GM19438 (cell line): ENCODE data around the gene DGKI.

Source experiments
- ATAC-seq: cut with Tn5 transposase; IDR thresholded peaks from one replicate; pipeline ENCODE4 v1.9.1; 2021; ENCODE audit warnings: low read depth; ENCODE audit not compliant: unreplicated experiment

Gene DGKI

GRCh38 chr7:137670222-137671064, 176.3 kb downstream of the DGKI start:
- ATAC-seq: no peak

- ATAC-seq: no peak
Observed at GRCh38 chr7:137669706-137670105, 177.1 kb downstream of the DGKI start.

DNA sequence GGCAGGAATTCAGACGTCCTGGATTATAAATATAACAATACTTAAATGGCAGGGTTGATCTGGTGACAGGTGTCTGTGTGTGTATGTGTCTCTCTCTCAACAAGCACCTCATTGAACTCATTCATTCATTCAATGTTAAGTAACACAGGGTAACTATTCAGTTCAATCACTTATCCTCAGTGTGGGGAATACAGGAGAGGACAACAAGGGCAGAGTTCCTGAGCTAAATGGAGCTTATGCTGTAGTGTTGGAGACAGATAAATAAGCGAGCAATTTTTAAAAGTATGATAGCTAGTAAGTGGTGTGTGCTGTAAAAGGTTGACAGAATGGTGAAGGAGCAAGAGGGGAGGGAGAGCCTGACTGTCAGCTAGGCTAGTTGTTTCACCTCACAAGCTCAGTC, 178.4 kb downstream of the DGKI start:
- no peak for ATAC-seq

GRCh38 chr7:137667633-137668387, 179.0 kb downstream of the DGKI start:
- ATAC-seq: no peak

GRCh38 chr7:137664846-137665245, 181.9 kb downstream of the DGKI start:
- ATAC-seq: no peak

- no peak for ATAC-seq
Observed at GRCh38 chr7:137661634-137662033, 185.1 kb downstream of the DGKI start.

- no peak for ATAC-seq
Observed at GRCh38 chr7:137658190-137658900, 188.4 kb downstream of the DGKI start.

- ATAC-seq: no peak
Observed at GRCh38 chr7:137657476-137658189, 189.1 kb downstream of the DGKI start.

- ATAC-seq: no peak
Observed at GRCh38 chr7:137656850-137657232, 189.9 kb downstream of the DGKI start.

- no peak for ATAC-seq
Observed at GRCh38 chr7:137656227-137656849, 190.4 kb downstream of the DGKI start.

- ATAC-seq: no peak
Observed at GRCh38 chr7:137655804-137656203, 191.0 kb downstream of the DGKI start.

GRCh38 chr7:137652721-137653120, 194.1 kb downstream of the DGKI start:
- no peak for ATAC-seq

GRCh38 chr7:137647905-137648565, 198.7 kb downstream of the DGKI start:
- no peak for ATAC-seq

- ATAC-seq: no peak
Observed at GRCh38 chr7:137642472-137642871, 204.3 kb downstream of the DGKI start.

DNA sequence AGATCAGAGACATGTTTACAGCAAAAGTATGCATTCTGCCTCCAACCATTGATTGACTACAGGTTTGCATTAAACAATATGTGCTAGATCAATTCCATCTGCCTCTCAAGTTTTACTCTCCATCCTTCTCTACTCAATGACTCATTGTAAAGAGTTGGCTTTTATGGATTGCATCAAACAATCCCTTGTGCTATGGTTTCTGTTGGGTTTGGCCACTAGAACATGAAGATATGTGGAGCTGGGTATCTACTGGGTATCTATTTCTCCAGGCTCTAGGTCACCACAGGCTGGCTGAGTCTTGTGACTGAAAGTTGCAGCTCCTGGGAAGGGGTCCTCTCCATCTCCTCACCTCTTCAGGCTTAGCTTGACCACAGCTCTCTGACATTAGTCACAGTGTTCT, 204.7 kb downstream of the DGKI start:
- no peak for ATAC-seq

DNA sequence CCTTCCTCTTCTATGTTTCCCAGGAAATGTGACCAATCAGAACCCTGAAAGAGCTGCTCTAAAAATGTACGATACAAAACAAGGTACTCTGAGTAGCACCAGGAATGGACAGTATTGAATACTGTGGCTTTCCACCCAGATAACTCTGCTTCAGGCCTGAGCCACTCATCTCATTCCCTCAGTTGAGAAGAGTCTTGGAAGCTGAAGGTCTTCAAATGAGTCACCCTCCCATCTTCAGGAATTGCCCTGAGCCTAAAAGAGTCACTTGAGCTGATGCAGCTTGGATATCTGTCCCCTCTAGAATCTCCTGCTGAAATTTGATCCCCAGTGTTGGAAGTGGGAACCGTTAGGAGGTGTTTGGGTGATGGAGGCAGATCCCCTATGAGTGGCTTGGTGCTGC, 210.4 kb downstream of the DGKI start:
- no peak for ATAC-seq

- ATAC-seq: no peak
Observed at GRCh38 chr7:137635874-137636273, 210.9 kb downstream of the DGKI start.

GRCh38 chr7:137635132-137635531, 211.6 kb downstream of the DGKI start:
- ATAC-seq: no peak

- no peak for ATAC-seq
Observed at GRCh38 chr7:137634356-137634755, 212.4 kb downstream of the DGKI start.

GRCh38 chr7:137633133-137633532, 213.6 kb downstream of the DGKI start:
- no peak for ATAC-seq
